Bronchial epithelial cell (primary cell): Measurements from ENCODE around the gene TUBGCP3. TPM values are rescaled to one million over a fixed set of nuclear protein-coding genes. Genes with fewer than 3 reads are reported as not detected.
A peak's percentile ranks its signal among the peaks of the same experiment; 100 is the strongest.
"Not testable (repeated sequence)": the region's sequence is repeated elsewhere in the genome, so short reads cannot be mapped to it uniquely, and the experiment has no call there.

ENCODE experiments used
- DNase-seq: peaks from one replicate; pipeline ENCODE4 v3.0.0-alpha.2; 2010; ENCODE audit warnings: low read depth
- FAIRE-seq: peaks from 2 replicates; lab custom pipeline; 2011; peaks lifted over from hg19 to GRCh38; lab: Jason Lieb, UNC
- H3K27me3 ChIP-seq: 2 replicates; pipeline ENCODE4 v1.5.1; 2011; ENCODE audit warnings: low read length; ENCODE audit not compliant: control insufficient read depth, insufficient read depth
- H3K36me3 ChIP-seq: 2 replicates; pipeline ENCODE4 v1.5.1; 2011; ENCODE audit warnings: low read length; ENCODE audit not compliant: control insufficient read depth, insufficient read depth
- H3K4me3 ChIP-seq: 2 replicates; pipeline ENCODE4 v1.5.1; 2011; ENCODE audit warnings: mild to moderate bottlenecking, low read depth, low read length, control low read depth
- CTCF ChIP-seq: IDR thresholded peaks from 2 replicates; pipeline ENCODE4 v1.5.1; 2011; ENCODE audit warnings: mild to moderate bottlenecking, moderate library complexity, low read length, control low read depth, inconsistent platforms; ENCODE audit not compliant: insufficient read depth, severe bottlenecking
- total RNA-seq: library from RNA; depleted of rRNA; stranded (reverse); fragments of >200 nt; gene quantifications from 2 replicates; pipeline ENCODE4 v1.2.1, GENCODE V29; 2014

TUBGCP3 gene
- 17.6 and 18.4 TPM in 2 replicates for total RNA-seq

GRCh38 chr13:112587764-112588489 is at the start of gene TUBGCP3:
Gene TUBGCP3 (minus strand): TSS chr13:112588153. CDS start chr13:112587980, 173 bp downstream.
- FAIRE-seq (no peak), DNase-seq (peak; percentile 45)
- Histone ChIP-seq H3K4me3 (peak within 1 kb of the TSS; percentile 100), H3K27me3 (no peaks in the 10 kb centered on the region), H3K36me3 (no peaks in the 10 kb centered on the region)
- peak; percentile 8 for TF ChIP-seq CTCF

- H3K4me3 ChIP-seq: no peak overlapping the region
- no peak for TF ChIP-seq CTCF
- no peak for FAIRE-seq
- no peaks in the 10 kb centered on the region for H3K36me3 ChIP-seq
- no peak for DNase-seq
- peaks cover 3% of the 10 kb centered on the region for H3K27me3 ChIP-seq
Observed at GRCh38 chr13:112637017-112637801, 49.3 kb upstream of the TUBGCP3 start.

GRCh38 chr13:112636401-112636975 is 48.5 kb upstream of the TUBGCP3 start:
- no peak for DNase-seq
- no peak overlapping the region for H3K4me3 ChIP-seq
- no peak for TF ChIP-seq CTCF
- no peaks in the 10 kb centered on the region for H3K36me3 ChIP-seq
- peaks cover 3% of the 10 kb centered on the region for H3K27me3 ChIP-seq
- no peak for FAIRE-seq

GRCh38 chr13:112635323-112635722 is 47.4 kb upstream of the TUBGCP3 start:
- TF ChIP-seq CTCF: no peak
- peaks cover 3% of the 10 kb centered on the region for H3K27me3 ChIP-seq
- FAIRE-seq (no peak), DNase-seq (no peak)
- H3K36me3 ChIP-seq: no peaks in the 10 kb centered on the region
- no peak overlapping the region for H3K4me3 ChIP-seq

- no peak for DNase-seq
- H3K4me3 ChIP-seq: no peak overlapping the region
- no peaks in the 10 kb centered on the region for H3K36me3 ChIP-seq
- no peaks in the 10 kb centered on the region for H3K27me3 ChIP-seq
- FAIRE-seq: no peak
- no peak for TF ChIP-seq CTCF
Observed at GRCh38 chr13:112634102-112634501, 46.1 kb upstream of the TUBGCP3 start.

- not testable (repeated sequence) for H3K27me3 ChIP-seq, DNase-seq, H3K4me3 ChIP-seq, FAIRE-seq, H3K36me3 ChIP-seq
Observed at GRCh38 chr13:112630226-112630625, 42.3 kb upstream of the TUBGCP3 start.
